Measurements from ENCODE around the gene PRF1.
A peak's percentile ranks its signal among the peaks of the same experiment; 100 is the strongest.

Gene PRF1

GRCh38 chr10:70560511-70560941 is 42.0 kb downstream of the PRF1 start:
- DNase-seq (ENCODE audit: low read depth in 2 of 2), result no peak

- DNase-seq (ENCODE audit: low read depth in 2 of 2), result no peak
Measured at GRCh38 chr10:70559861-70560260, 42.7 kb downstream of the PRF1 start.

GRCh38 chr10:70558871-70559810 is 43.4 kb downstream of the PRF1 start:
- DNase-seq (ENCODE audit: low read depth in 2 of 2), result peak; percentile 65 to 75

- DNase-seq (ENCODE audit: low read depth in 2 of 2), result no peak
Measured at GRCh38 chr10:70558295-70558694, 44.2 kb downstream of the PRF1 start.

- DNase-seq (ENCODE audit: low read depth in 2 of 2), result no peak
Measured at GRCh38 chr10:70557876-70558275, 44.7 kb downstream of the PRF1 start.

- DNase-seq (ENCODE audit: low read depth in 2 of 2), result no peak
Measured at GRCh38 chr10:70557086-70557845, 45.3 kb downstream of the PRF1 start.

GRCh38 chr10:70555371-70555770 is 47.2 kb downstream of the PRF1 start:
- DNase-seq (ENCODE audit: low read depth in 2 of 2), result no peak

GRCh38 chr10:70552586-70552985 is 50.0 kb downstream of the PRF1 start:
- DNase-seq (ENCODE audit: low read depth in 2 of 2), result no peak

- DNase-seq (ENCODE audit: low read depth in 2 of 2), result no peak
Measured at GRCh38 chr10:70551971-70552422, 50.5 kb downstream of the PRF1 start.

- no peak for DNase-seq (ENCODE audit: low read depth in 2 of 2)
Measured at GRCh38 chr10:70551466-70551865, 51.1 kb downstream of the PRF1 start.

- no peak for DNase-seq (ENCODE audit: low read depth in 2 of 2)
Measured at GRCh38 chr10:70550459-70550858, 52.1 kb downstream of the PRF1 start.

GRCh38 chr10:70549962-70550458 is 52.5 kb downstream of the PRF1 start:
- DNase-seq (ENCODE audit: low read depth in 2 of 2), result peak; percentile 62 to 69

- no peak for DNase-seq (ENCODE audit: low read depth in 2 of 2)
Measured at GRCh38 chr10:70549351-70549961, 53.1 kb downstream of the PRF1 start.

All from stimulated activated CD4-positive, alpha-beta T cell treated with anti-CD3 and anti-CD28 coated beads, Interleukin-4, amount 100 ng/mL, for 48 hours (primary cell).